GM12878 (cell line): ENCODE data around the gene CLPTM1L. TPM values are rescaled to one million over a fixed set of nuclear protein-coding genes. Genes with fewer than 3 reads are reported as not detected.

Experiments
- ATAC-seq: fragments of 200-7000 bp; cut with Tn5 transposase; 3 replicates; pipeline ENCODE4 v1.9.1; 2020; ENCODE audit warnings: mild to moderate bottlenecking, moderate library complexity
- BruUV-seq: library from RNA; stranded (reverse); fragments of 400-500 nt; replicated peaks from 2 replicates; lab custom pipeline; 2021; lab: Mats Ljungman, UMichigan
- CTCF ChIA-PET: fragments of 300-600 bp; sonication (Branson Sonifier 250); formaldehyde crosslinking; extraction: SDS; loops from one replicate; lab custom pipeline; 2021; ENCODE audit warnings: inconsistent platforms; lab: Yijun Ruan, JAX
- POLR2A ChIA-PET: fragments of 350-600 bp; formaldehyde crosslinking; extraction: SDS; loops from one replicate; lab custom pipeline; 2021; ENCODE audit warnings: inconsistent platforms; lab: Charles Lee
- RAD21 ChIA-PET: fragments of 300-600 bp; sonication (Branson Sonifier 250); formaldehyde crosslinking; loops from one replicate; lab custom pipeline; 2023; ENCODE audit warnings: antibody characterized with exemption; ENCODE audit not compliant: unreplicated experiment; lab: Charles Lee
- SMC1A ChIA-PET: fragments of 300-600 bp; sonication (Branson Sonifier 250); formaldehyde crosslinking; loops from one replicate; lab custom pipeline; 2023; ENCODE audit not compliant: unreplicated experiment, uncharacterized antibody; lab: Charles Lee
- DNase-seq: peaks from one replicate; pipeline ENCODE4 v3.0.0-alpha.2; 2011; ENCODE audit warnings: low read depth, low spot score
- FAIRE-seq: peaks from 3 replicates; lab custom pipeline; 2011; peaks lifted over from hg19 to GRCh38; lab: Jason Lieb, UNC
- H2AFZ ChIP-seq: 2 replicates; pipeline ENCODE4 v1.6.0; 2011; ENCODE audit warnings: low read depth, low read length, control low read depth; ENCODE audit not compliant: control insufficient read depth
- H3K27ac ChIP-seq: 2 replicates; pipeline ENCODE4 v1.5.1; 2011; ENCODE audit warnings: control low read depth; ENCODE audit not compliant: control insufficient read depth, insufficient read depth
- H3K27me3 ChIP-seq, 2 experiments: replicated peaks in 1 of 2; 2 replicates each; pipeline versions ENCODE4 v1.6.0 to v1.6.1; 2011; ENCODE audit warnings: low read length in 1 of 2; ENCODE audit not compliant: control insufficient read depth in 2 of 2, insufficient read depth in 2 of 2
- H3K36me3 ChIP-seq, 2 experiments: 2 replicates each; pipeline ENCODE4 v1.5.1; 2011; ENCODE audit warnings: low read length in 1 of 2; ENCODE audit not compliant: control insufficient read depth in 2 of 2, insufficient read depth in 2 of 2
- H3K4me1 ChIP-seq: 2 replicates; pipeline ENCODE4 v1.6.1; 2011; ENCODE audit warnings: mild to moderate bottlenecking, low read length, moderate library complexity, mixed read lengths; ENCODE audit not compliant: control insufficient read depth, insufficient read depth
- H3K4me2 ChIP-seq: 2 replicates; pipeline ENCODE4 v1.6.0; 2011; ENCODE audit warnings: control low read depth; ENCODE audit not compliant: control insufficient read depth, insufficient read depth
- H3K4me3 ChIP-seq: fragments of 200-600 bp; sonication (generic); 2 replicates; pipeline ENCODE4 v1.5.1; 2016
- H3K79me2 ChIP-seq: 2 replicates; pipeline ENCODE4 v1.6.0; 2011; ENCODE audit warnings: low read length; ENCODE audit not compliant: control insufficient read depth, insufficient read depth
- H3K9ac ChIP-seq: 2 replicates; pipeline ENCODE4 v1.8.0; 2011; ENCODE audit warnings: low read length, control low read depth, mixed read lengths; ENCODE audit not compliant: control insufficient read depth, insufficient read depth
- H3K9me3 ChIP-seq: replicated peaks from 3 replicates; pipeline ENCODE4 v1.5.1; 2011; ENCODE audit warnings: mild to moderate bottlenecking, low read length; ENCODE audit not compliant: control insufficient read depth, insufficient read depth
- H4K20me1 ChIP-seq: 2 replicates; pipeline ENCODE4 v1.6.0; 2011; ENCODE audit not compliant: control insufficient read depth, insufficient read depth
- ASH2L ChIP-seq: fragments of 300-600, 200-600 bp; sonication (generic); IDR thresholded peaks from 2 replicates; pipeline ENCODE4 v1.6.1; 2017; ENCODE audit warnings: low read depth, mild to moderate bottlenecking, borderline replicate concordance
- FOXK2 ChIP-seq: fragments of 450-650 bp; IDR thresholded peaks from 2 replicates; pipeline ENCODE4 v1.6.1; 2017; ENCODE audit warnings: mild to moderate bottlenecking, moderate library complexity
- GABPA ChIP-seq: IDR thresholded peaks from 2 replicates; pipeline ENCODE4 v1.6.1; 2014; ENCODE audit warnings: antibody characterized with exemption, low read depth, mild to moderate bottlenecking, inconsistent platforms
- IKZF1 ChIP-seq: fragments of 450-650 bp; conservative IDR thresholded peaks from 2 replicates; pipeline ENCODE4 v1.6.1; 2017; ENCODE audit warnings: antibody characterized with exemption, mild to moderate bottlenecking
- RB1 ChIP-seq: fragments of 450-650 bp; formaldehyde crosslinking; IDR thresholded peaks from 2 replicates; pipeline ENCODE4 v1.6.1; 2017; ENCODE audit warnings: mild to moderate bottlenecking, borderline replicate concordance
- SIN3A ChIP-seq: IDR thresholded peaks from 2 replicates; pipeline ENCODE4 v1.6.1; 2012; ENCODE audit warnings: low read depth, low read length, improper control_type of control experiment
- SRF ChIP-seq, 2 experiments: IDR thresholded peaks; 2 replicates each; pipeline ENCODE4 v1.6.1; 2011; ENCODE audit warnings: low read depth in 2 of 2, low read length in 2 of 2, mild to moderate bottlenecking in 1 of 2, moderate library complexity in 1 of 2
- ZNF384 ChIP-seq: IDR thresholded peaks from 2 replicates; pipeline ENCODE4 v1.6.1; 2012; ENCODE audit warnings: low read depth, mild to moderate bottlenecking, low read length, improper control_type of control experiment, borderline replicate concordance
- WGBS: methylation state at CpG from one replicate; pipeline ENCODE4 v1.1.6; 2016; ENCODE audit warnings: low lambda C conversion rate; ENCODE audit not compliant: insufficient replicate concordance, insufficient coverage; ENCODE audit errors: missing lambda C conversion rate; 5-methylcytosine and 5-hydroxymethylcytosine counted together
- in situ Hi-C: fragments of 300-500 bp; cut with MboI; formaldehyde crosslinking; loops from 9 replicates; pipeline ENCODE4 v1.14.3; 2018; ENCODE audit warnings: mixed read lengths
- intact Hi-C: fragments of 100-400 bp; cut with micrococcal nuclease; formaldehyde crosslinking; loops from one replicate; pipeline ENCODE4 v1.14.2; 2022; ENCODE audit not compliant: unreplicated experiment
- polyA plus RNA-seq, 11 experiments: library from polyadenylated mRNA; depleted of rRNA in 4 of 11; unstranded in 6 of 11; stranded (reverse) in 5 of 11; fragments of >200 nt; fragmentation: Nextera tagmentation in 4 of 11; fragmentation: Illumina TruSeq in 1 of 11; extraction: Ambion mirVana in 4 of 11; extraction: Trizol in 1 of 11; gene quantifications; 1 replicate in 1 of 11; 2 replicates in 10 of 11; pipeline versions ENCODE4 v1.2.1 to v1.2.3, GENCODE V29; 2011 to 2016; ENCODE audit warnings: inconsistent platforms in 2 of 11, missing spikeins in 2 of 11, low read depth in 1 of 11
- total RNA-seq, 4 experiments: library from RNA; depleted of rRNA in 3 of 4; stranded (reverse); fragments of >200 nt in 3 of 4; fragmentation: Illumina TruSeq in 1 of 4; extraction: Trizol in 1 of 4; gene quantifications; 2 replicates each; pipeline versions ENCODE4 v1.2.1 to v1.2.3, GENCODE V29; 2013 to 2021
- TF ChIP-seq, protein P1 (sequence below): IDR thresholded peaks from 2 replicates; pipeline ENCODE4 v1.6.1; 2012; ENCODE audit warnings: low read depth, low read length, improper control_type of control experiment
- TF ChIP-seq, protein P2 (sequence below): fragments of 450-650 bp; formaldehyde crosslinking; IDR thresholded peaks from 2 replicates; pipeline ENCODE4 v1.5.0; 2022; ENCODE audit warnings: mild to moderate bottlenecking, missing genetic modification characterization

The CLPTM1L gene
- total and polyA plus RNA-seq, 10 of the 15 experiments (the other 5 are each of a cell fraction or from before 2014, with no cell fraction given), result 2.9 to 278 (median 135) TPM

DNA sequence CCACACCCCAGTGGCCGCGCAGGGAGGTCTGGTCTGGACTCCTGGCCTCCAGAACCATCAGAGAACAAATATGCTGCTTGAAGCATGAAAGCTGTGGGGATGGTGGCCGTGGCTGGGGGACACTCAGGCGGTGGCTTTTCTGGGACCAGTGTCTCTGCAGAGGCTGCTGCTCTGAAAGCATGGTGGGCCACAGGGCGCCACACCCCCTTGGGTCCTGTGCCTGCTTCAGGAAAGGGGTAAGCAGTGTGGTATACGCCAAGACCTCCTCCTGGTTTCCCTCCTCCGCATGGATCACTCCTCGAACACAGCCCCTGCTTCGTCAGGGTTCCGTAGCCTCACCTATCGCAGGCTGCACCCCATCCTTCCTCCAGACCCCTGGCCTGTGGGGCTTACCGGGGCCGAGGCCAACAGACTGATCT, 30.3 kb downstream of the CLPTM1L start:
- H3K4me1 ChIP-seq, result peaks cover 50% of the 10 kb centered on the region
- no peak overlapping the region for H3K4me3 ChIP-seq
- H3K9me3 ChIP-seq, result peaks cover 17% of the 10 kb centered on the region
- ChIA-PET SMC1A (interaction anchor here (1.5 to 1.9 kb wide), 2 partner anchors 11 to 30 kb away, joined by 3 to 7 read pairs; no protein-coding TSS in a partner anchor), POLR2A (interaction anchor here (0.6 to 3.3 kb wide), 5 partner anchors 9 to 280 kb away, joined by 3 to 14 read pairs (median 4); partner anchors contain the start of gene CLPTM1L), RAD21 (no interaction called here), CTCF (interaction anchor here (1.9 kb wide), 1 partner anchor 18 kb away, joined by 8 read pairs; no protein-coding TSS in a partner anchor)
- BruUV-seq, result no TSS peak
- no peak for FAIRE-seq
- no peaks in the 10 kb centered on the region for H4K20me1 ChIP-seq
- H2AFZ ChIP-seq, result no peak overlapping the region
- peak overlapping the region; percentile 97 for H3K4me2 ChIP-seq
- H3K27me3 ChIP-seq, result no peaks in the 10 kb centered on the region
- no peak overlapping the region; the same call in 1 of the 2 replicates for H3K9ac ChIP-seq
- TF ChIP-seq, protein P1, sequence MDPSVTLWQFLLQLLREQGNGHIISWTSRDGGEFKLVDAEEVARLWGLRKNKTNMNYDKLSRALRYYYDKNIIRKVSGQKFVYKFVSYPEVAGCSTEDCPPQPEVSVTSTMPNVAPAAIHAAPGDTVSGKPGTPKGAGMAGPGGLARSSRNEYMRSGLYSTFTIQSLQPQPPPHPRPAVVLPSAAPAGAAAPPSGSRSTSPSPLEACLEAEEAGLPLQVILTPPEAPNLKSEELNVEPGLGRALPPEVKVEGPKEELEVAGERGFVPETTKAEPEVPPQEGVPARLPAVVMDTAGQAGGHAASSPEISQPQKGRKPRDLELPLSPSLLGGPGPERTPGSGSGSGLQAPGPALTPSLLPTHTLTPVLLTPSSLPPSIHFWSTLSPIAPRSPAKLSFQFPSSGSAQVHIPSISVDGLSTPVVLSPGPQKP, result no peak
- TF ChIP-seq, protein P2, sequence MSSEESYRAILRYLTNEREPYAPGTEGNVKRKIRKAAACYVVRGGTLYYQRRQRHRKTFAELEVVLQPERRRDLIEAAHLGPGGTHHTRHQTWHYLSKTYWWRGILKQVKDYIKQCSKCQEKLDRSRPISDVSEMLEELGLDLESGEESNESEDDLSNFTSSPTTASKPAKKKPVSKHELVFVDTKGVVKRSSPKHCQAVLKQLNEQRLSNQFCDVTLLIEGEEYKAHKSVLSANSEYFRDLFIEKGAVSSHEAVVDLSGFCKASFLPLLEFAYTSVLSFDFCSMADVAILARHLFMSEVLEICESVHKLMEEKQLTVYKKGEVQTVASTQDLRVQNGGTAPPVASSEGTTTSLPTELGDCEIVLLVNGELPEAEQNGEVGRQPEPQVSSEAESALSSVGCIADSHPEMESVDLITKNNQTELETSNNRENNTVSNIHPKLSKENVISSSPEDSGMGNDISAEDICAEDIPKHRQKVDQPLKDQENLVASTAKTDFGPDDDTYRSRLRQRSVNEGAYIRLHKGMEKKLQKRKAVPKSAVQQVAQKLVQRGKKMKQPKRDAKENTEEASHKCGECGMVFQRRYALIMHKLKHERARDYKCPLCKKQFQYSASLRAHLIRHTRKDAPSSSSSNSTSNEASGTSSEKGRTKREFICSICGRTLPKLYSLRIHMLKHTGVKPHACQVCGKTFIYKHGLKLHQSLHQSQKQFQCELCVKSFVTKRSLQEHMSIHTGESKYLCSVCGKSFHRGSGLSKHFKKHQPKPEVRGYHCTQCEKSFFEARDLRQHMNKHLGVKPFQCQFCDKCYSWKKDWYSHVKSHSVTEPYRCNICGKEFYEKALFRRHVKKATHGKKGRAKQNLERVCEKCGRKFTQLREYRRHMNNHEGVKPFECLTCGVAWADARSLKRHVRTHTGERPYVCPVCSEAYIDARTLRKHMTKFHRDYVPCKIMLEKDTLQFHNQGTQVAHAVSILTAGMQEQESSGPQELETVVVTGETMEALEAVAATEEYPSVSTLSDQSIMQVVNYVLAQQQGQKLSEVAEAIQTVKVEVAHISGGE (CRISPR knock-in tag), result no peak
- TF ChIP-seq GABPA, result no peak
- TF ChIP-seq SIN3A, result no peak
- no peak for TF ChIP-seq RB1
- no peak for TF ChIP-seq IKZF1
- TF ChIP-seq FOXK2, result no peak
- no peak for TF ChIP-seq ASH2L
- TF ChIP-seq ZNF384, result no peak
- TF ChIP-seq SRF (IDR thresholded peaks at IDR 0.05; ENCODE audit: low read depth in 2 of 2, low read length in 2 of 2), result no peak
- no peak for DNase-seq
- intact Hi-C loops, result loop anchor here (5.0 to 10.0 kb wide), 3 partner anchors 57 to 480 kb away; partner anchors contain the start of gene MRPL36
- in situ Hi-C loops, result no loop called here
- peak overlapping the region; percentile 79 for H3K27ac ChIP-seq
- no peaks in the 10 kb centered on the region for H3K79me2 ChIP-seq
- no peak for ATAC-seq
- H3K36me3 ChIP-seq, result peaks cover 6 to 15% of the 10 kb centered on the region in 2 experiments
- WGBS, result 95% methylated on average over 13 of the region's 13 CpGs
